A549 (cell line): Measurements from ENCODE around the gene BST1.

ENCODE experiments used
- BHLHE40 ChIP-seq: IDR thresholded peaks from 2 replicates; pipeline ENCODE4 v1.6.1; 2012; ENCODE audit warnings: low read depth, low read length, inconsistent platforms
- EP300 ChIP-seq, 2 experiments: fragments of >200 bp; sonication (Bioruptor Twin); formaldehyde crosslinking; IDR thresholded peaks; 2 replicates in 1 of 2; 3 replicates in 1 of 2; pipeline ENCODE4 v1.6.1; 2016 to 2017
- MAZ ChIP-seq: fragments of 150-350 bp; IDR thresholded peaks from 2 replicates; pipeline ENCODE4 v1.6.1; 2014; ENCODE audit warnings: antibody characterized with exemption, low read depth, low read length, borderline replicate concordance
- ZFP36 ChIP-seq: fragments of 450-650 bp; IDR thresholded peaks from 2 replicates; pipeline ENCODE4 v1.6.1; 2014; ENCODE audit warnings: borderline replicate concordance; ENCODE audit not compliant: partially characterized antibody
- TF ChIP-seq, protein P1 (sequence below): fragments of >200 bp; sonication (Bioruptor Twin); formaldehyde crosslinking; IDR thresholded peaks from 3 replicates; pipeline ENCODE4 v1.5.1; 2016
- TF ChIP-seq, protein P2 (sequence below): fragments of 150-350 bp; IDR thresholded peaks from 2 replicates; pipeline ENCODE4 v1.6.1; 2014; ENCODE audit warnings: low read depth, mild to moderate bottlenecking, low read length

DNA sequence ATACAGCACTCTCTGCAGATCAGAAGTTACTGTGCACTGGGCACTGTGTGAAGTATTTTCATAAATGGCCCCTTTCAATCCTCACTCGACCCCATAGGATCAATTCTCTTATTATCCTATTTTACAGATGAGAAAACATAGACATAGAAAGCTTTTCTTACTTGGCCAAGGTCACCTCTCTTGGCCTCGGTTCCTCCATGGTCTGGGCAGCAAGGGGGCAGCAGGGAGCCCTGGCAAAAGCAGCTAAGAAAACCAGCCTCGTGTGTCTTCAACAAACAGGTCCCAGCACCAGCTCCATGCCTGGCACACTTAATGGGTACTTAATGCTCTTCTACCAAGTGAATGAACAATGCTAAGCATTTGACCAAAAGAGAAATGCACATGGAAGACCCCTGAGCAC lies 34.4 kb downstream of the BST1 start:
- TF ChIP-seq, protein P1, sequence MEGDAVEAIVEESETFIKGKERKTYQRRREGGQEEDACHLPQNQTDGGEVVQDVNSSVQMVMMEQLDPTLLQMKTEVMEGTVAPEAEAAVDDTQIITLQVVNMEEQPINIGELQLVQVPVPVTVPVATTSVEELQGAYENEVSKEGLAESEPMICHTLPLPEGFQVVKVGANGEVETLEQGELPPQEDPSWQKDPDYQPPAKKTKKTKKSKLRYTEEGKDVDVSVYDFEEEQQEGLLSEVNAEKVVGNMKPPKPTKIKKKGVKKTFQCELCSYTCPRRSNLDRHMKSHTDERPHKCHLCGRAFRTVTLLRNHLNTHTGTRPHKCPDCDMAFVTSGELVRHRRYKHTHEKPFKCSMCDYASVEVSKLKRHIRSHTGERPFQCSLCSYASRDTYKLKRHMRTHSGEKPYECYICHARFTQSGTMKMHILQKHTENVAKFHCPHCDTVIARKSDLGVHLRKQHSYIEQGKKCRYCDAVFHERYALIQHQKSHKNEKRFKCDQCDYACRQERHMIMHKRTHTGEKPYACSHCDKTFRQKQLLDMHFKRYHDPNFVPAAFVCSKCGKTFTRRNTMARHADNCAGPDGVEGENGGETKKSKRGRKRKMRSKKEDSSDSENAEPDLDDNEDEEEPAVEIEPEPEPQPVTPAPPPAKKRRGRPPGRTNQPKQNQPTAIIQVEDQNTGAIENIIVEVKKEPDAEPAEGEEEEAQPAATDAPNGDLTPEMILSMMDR, result no peak
- no peak for TF ChIP-seq BHLHE40
- no peak for TF ChIP-seq ZFP36
- TF ChIP-seq EP300 (IDR thresholded peaks at IDR 0.05), result no peak
- TF ChIP-seq, protein P2, sequence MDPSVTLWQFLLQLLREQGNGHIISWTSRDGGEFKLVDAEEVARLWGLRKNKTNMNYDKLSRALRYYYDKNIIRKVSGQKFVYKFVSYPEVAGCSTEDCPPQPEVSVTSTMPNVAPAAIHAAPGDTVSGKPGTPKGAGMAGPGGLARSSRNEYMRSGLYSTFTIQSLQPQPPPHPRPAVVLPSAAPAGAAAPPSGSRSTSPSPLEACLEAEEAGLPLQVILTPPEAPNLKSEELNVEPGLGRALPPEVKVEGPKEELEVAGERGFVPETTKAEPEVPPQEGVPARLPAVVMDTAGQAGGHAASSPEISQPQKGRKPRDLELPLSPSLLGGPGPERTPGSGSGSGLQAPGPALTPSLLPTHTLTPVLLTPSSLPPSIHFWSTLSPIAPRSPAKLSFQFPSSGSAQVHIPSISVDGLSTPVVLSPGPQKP, result no peak
- no peak for TF ChIP-seq MAZ
